Kidney glomerular epithelial cell (primary cell): Measurements from ENCODE around the gene IGFBPL1.
A peak's percentile ranks its signal among the peaks of the same experiment; 100 is the strongest.

Source experiments
- DNase-seq: peaks from one replicate; lab custom pipeline; 2025; lab: John Stamatoyannopoulos, UW

IGFBPL1 gene

DNA sequence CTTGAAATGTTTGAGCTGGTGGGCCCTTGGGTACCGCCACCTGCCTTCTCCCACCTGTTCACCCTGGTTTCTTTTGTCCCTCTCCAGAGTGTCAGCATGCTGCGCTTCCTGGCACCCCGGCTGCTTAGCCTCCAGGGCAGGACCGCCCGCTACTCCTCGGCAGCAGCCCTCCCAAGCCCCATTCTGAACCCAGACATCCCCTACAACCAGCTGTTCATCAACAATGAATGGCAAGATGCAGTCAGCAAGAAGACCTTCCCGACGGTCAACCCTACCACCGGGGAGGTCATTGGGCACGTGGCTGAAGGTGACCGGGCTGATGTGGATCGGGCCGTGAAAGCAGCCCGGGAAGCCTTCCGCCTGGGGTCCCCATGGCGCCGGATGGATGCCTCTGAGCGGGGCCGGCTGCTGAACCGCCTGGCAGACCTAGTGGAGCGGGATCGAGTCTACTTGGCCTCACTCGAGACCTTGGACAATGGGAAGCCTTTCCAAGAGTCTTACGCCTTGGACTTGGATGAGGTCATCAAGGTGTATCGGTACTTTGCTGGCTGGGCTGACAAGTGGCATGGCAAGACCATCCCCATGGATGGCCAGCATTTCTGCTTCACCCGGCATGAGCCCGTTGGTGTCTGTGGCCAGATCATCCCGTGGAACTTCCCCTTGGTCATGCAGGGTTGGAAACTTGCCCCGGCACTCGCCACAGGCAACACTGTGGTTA lies 28.4 kb downstream of the IGFBPL1 start:
- DNase-seq, result no peak

DNA sequence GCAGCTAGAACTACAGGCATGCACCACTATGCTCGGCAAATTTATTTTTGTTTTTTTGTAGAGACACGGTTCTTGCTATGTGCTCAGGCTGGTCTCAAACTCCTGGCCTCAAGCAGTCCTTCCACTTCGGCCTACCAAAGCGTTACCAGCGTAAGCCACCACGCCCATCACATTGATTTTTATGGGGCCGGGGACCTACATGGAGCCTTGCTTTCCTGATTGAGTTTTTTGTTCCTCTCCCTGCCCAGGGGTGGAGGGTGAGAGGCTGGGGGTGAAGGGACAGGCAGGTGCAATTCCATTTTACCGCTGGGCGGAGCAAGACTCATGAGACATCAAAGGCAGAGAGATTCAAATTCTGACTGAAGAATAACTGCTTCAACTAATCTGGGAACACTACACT lies 29.8 kb downstream of the IGFBPL1 start:
- no peak for DNase-seq

DNA sequence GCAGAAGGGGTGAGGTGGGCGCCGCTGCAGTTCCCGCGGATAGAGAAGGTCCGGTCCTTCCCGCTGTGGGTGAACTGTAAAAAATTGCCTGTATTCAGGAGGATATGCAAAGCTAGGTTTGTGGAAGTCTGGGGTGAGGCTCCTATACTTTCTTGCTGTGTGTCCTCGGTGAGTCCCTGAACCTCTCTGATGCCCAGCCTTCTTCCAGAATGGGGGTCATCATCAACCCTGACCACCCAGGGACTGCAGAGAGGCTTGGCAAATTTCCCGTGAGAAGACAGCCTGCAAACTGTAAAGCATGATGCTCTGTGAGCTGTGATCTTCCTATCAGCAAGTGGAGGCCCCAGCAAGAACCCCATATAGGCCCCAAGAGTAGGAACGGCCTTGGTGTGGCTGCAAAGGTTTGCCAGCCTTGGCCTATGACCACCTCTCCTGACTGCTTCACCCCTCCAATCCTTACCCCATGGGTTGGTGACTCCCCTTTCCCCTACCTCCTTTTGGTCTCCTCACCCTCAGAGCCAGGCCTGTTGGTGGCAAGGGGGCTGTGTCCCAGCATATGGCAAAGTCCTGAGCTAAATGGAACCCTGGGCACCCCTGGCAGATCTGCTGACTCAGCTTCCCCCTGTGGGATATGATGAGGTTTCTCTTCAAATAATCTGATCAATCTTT lies 31.0 kb downstream of the IGFBPL1 start:
- no peak for DNase-seq

DNA sequence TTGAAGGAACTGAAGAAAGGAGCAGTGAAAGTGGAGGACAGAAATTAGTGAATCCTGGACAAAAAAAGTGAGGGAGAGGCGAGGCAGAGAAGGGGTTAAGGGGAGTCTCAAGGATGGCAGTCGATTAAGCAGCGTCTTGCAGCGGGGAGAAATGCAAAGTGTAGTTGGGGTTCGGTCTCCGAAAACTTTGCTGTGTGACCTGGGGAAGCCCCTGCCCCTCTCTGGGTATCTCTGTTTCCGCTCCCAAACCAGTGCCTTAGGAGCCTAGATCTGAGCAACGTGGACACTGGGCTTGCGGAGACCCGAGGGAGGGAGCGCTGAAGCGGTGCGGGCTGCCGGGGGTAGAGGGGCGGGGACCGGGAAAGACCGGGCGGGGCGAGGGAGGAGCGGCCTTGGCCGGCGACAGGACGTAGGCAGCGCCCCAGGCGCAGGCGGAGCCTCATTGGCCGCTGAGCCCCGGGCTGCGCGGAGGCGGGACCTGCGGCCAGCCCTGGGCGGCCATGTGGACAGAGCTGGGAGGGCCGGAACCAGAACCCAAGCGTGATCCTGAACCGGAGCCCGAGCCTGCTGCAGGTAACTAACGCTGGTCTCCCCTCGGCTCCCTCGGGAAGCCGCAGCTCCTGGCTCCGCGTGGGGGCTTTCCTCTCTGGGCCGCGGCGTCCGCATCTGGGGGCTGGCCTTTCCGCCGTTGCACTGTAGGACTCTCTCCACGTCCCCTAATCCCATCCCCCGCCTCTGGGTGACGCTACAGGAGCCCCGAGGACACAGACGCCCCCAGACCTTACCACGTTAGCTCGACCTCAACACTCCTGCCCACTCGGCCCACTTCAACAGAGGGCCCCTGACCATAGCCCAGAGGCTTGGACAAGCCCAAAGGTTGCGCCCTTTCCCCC lies 31.8 kb downstream of the IGFBPL1 start, which contains the start of gene ALDH1B1:
ALDH1B1 (plus strand) TSS at position 468 of the 893 bp plus-strand sequence. CDS start 3,047 bp downstream, outside the sequence.
- DNase-seq, result peak; percentile 91

DNA sequence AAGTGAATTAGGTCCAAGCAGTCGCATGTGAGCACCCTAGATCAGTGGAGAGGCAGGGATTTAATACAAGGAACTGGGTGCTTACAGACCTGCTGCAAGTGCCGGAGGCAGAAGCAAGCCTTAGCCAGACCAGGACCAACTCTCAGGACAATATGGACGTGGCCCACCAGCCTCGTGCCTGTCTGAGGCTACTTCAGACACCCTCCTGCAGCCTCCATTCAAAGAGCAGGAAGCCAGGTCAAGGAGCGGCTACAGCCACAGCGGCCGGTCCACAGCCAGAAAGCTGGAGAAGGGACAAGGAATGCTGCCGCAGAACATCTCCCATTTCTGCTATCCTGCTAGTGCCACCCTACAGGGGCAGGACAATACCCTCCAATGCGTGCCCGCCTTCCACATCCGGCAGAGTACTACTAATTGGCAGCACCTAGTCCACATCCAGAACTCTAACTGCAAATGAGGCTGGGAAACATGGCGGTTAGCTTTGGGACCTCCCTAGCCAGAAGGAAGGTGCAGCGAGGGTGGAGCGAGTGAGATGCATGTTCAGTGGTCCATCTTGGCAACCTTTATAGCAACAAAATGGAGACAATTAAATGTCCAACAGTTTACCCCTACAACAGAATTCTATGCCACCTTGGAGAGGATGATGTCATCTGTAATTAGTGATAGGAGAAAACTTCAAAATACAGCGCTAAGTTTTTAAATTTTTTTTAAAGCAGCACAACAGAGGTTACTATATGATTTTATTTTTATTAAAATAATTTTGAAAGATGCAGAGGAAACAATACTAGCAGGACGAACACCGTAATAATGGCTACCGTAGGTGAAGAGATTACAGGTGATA lies 32.8 kb downstream of the IGFBPL1 start:
- DNase-seq, result no peak

DNA sequence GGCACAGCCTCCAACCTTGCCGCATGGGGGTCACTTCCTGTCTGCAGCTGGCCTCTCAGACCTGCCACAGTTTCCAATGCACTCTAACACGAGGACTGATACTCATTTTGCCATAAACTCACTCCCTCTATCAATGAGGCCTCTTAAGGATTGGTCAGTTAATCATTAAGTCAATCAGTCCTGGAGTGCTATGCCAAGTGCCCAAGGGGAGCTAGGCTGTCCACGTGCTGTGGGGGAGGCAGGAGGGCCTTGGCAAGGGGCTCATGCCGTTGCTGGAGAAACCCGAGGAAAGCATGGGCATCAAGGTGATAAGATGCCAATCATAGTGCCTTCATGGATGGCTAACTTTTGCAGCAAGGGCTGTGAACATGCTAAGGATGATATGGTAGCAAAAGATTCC lies 33.4 kb downstream of the IGFBPL1 start:
- DNase-seq, result peak; percentile 15

DNA sequence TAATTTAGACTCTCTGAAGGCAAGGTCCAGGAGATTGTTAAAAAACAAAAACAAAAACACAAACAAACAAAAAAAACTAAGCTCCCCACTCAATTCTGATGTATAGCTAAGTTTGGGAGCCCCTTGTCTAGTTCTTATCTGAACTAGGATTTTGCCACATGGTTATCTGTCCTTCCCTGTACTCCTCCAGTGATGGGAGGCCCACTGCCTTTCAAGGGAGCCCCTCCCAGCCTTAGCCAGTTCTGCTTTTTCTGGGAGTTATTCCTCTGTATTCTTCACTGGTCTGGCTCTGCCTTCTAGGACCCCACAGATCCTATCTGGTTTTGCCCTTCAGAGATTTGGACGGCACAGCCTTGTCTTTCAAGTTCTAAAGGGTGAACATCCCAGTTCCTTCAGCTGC lies 33.8 kb downstream of the IGFBPL1 start:
- no peak for DNase-seq

DNA sequence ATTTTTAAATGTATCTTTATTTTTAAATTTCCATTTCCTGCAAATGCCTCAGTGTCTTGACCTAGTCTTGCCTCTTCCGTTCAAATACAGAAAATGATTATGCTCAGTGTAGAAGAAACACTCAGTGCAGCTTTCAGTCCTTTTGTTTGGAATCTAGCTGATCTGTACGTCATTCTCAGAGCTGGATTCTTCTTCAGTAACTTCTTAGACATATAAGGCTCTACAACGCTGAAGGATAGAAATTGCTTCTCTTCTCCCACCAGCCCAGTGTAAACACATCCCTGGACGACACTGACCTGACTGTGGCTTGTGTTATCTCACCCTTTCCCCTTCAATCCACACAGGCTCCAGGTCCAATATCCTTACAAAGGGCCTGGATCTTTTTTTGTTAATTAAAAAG lies 34.9 kb downstream of the IGFBPL1 start:
- peak; percentile 12 for DNase-seq

DNA sequence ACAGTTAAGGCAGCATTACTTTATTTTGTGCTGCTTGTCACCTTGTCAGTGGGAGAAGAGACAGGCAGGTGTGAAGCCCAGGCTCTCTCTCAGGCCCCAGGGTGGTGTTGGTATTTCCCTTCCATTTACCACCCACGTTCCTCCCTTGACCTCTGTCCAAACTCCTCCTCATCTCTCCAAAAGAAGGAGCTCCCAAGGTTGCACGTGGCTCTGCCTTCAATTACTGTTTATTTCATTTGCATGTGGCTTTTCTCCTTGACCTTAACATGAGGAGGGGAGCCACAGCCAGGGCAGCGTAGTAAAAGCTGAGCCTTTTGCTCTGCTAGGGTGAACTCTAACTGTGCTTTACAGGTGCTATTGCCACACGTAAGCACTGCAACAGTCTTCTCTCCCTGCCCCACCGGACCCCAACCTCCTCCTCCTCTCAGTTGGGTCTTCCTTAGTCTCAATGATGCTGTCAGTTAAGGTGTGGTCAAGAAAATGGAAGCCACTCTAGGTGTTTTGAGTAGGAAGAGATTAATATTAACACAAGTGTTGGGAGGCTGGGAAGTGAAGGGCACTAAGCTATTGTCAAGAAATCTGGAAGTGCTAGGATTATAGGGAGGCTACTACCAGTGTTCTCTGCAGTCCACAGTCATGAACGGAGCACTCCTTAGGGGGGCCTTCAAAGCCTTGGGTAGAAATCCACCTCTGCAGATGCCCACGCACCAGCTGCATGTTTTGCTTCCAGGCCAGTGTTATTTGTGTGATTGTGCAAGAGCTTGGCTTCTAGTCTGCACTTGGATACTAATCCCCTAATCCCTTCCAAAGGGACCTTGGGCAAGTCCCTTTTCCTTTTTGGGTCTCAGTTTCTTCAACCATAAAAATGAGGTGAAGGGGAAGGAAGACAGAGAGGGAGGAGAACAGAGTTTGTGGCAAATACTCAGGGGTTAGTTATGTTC lies 35.7 kb downstream of the IGFBPL1 start:
- no peak for DNase-seq

DNA sequence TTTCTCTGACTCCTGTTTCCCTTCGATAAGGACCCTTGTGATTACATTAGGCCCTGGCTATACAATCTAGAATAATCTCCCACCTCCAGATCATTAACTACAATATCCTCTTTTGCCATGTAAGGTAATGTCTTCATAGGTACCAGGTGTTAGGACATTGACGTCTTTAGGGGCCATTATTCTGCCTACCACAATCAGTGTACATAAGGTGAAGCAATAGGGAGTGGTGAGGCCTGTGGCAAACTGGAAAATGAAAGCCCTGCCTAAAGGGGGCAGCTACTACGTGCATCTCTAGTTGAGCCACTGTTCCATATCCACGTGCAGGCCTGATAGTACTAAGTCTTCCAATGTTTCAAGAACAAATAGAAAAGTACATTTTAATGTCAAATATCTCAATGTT lies 36.5 kb downstream of the IGFBPL1 start:
- DNase-seq, result no peak

DNA sequence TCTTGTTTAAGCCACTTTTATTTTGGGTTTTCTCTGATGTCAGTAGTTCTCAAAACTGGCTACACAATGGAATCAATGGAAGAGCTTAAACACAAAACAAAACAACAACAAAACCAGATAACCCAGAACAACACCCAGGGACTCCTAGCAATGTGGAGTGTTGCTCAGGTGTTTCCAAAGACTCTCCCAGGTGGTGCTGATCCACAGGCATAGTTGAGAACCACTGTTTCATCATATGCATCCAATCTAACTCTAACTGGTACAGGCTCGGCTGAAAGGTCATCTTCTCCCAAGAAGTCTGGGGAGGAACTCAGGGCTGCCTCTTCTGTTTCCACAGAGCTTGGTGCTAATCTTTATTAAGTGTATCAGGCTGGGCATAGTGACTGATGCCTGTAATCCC lies 37.2 kb downstream of the IGFBPL1 start:
- no peak for DNase-seq

DNA sequence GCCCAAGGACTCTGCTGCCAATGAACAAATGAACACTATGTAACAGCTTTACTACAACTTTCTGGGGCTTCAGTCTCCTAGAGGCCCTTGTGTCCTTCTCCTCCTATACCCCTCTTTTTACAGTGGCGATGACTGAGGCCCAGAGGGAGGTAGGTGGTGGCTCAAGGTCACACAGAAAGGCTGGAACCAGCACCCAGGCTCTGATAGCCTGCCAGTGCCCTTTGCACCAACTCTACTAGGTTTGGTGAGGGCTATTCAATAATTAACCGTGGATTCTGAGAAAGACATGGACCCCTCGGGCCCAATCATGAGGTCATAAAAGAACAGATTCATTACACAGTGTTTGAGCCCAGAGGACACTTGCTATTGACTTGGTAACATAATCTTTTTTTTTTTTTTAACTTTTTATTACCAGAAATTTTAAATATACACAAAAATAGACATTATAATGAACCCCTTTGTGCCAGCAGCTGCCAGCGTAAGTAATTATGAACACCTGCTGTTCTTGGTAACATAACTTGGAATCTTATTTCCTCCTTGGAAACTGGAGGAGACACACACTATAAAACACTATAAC lies 37.8 kb downstream of the IGFBPL1 start:
- no peak for DNase-seq

DNA sequence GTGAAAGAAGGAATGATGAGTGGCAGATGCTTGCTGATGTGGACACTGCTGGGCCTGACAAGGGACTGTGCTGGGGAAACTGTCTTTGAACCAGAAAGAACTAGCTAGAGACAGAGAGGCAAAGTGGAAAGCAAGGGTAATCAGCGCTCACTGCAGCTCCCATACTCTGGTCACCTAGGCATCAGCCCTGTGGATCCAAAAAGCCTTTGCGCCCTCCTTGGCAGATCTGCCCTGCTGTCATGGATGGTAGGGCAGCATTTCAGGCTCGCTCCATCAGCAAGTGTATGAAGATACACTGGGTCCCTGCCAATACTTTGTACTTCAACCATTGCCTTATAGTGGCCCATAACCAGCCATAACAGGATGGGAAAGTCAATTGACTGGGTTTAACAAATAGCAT lies 38.4 kb downstream of the IGFBPL1 start:
- DNase-seq, result no peak

DNA sequence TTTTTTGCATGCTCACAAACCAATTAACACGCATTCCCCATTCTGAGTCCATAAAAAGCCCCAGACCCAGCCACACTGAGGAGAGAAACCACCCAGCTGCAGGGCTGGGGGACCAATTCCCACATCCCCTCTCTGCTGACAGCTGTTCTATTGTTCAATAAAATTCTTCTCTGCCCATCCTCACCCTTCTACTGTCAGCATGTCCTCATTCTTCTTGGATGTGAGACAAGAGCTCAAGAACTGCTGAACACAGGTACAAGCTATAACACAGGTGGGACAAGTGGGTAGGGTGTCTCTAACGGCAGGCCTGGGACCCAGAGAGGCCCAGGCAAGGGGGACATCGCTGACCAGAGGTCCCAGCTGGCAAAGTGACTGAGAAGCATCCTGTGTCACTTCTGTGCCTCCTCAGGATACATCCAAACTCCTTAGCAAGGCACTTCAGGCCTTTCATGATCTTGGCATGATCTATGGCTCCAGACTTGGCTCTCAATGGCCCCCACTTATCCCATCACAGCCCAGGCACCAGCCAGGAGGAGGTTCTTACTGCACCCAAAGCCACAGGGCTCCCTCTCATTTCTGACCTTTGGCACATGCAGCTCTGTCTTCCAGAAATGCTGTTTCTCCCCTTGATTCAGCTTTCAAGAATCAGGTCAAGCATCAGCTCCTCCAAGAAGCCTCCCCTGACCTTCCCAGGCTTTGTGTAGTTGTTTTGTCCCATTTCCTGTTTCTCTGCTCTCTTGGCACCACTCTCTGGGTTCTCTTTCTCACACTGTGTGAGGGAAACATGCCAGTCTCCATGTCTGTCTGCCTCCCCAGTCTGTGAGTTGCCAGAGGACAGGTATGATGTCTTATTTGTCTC lies 39.0 kb downstream of the IGFBPL1 start:
- DNase-seq, result no peak

DNA sequence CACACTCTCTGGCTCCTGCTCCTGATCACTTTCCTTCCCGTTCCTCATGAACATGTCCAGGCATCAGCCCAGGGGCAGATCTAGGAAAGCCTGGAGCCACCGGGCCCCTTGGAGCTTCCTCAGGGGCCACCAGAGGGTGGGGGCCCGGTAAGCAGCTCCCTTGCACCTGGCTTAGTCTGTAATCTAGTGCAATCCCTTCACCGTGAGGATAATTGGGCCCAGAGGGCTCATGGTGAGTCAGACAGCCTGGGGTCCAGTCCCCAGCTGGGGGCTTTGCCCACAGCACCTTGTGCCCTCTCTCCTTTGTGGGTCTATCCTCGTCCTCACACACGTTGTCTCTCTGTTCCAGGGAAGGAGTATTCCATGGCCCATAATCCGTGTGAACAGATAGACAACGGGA lies 42.1 kb downstream of the IGFBPL1 start:
- DNase-seq, result no peak

DNA sequence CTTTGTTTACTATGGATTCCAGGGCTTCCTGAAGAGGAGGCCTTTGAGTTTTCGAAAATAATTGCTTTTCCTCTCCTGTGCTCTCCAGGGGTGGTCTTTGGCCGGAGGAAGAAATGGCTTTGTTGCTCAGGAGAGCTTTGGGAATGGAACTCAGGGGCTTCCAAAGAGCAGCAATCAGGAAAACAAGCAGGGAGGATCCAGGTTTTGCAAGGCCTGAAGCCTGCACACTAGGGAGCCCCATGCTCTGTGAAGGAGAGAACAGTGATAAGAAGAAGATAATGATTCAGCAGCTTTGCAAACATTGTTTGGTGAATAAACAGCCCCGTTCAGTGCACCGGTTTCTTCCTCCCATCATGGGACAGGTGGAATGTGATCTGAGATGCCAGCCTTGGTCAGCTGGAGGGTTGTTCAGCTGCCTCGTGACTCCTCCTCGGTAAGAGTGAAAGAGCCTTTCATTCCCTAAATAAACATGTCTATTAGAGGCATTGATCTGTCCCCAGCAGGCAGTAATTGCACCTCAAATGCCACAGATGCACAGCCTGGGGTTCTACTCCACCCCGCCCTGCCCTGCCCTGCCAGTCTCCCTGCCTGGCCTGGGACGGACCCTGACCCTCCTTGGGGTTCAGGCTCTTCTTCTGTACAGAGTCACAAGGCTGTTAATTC lies 43.3 kb downstream of the IGFBPL1 start:
- DNase-seq, result peak; percentile 85

DNA sequence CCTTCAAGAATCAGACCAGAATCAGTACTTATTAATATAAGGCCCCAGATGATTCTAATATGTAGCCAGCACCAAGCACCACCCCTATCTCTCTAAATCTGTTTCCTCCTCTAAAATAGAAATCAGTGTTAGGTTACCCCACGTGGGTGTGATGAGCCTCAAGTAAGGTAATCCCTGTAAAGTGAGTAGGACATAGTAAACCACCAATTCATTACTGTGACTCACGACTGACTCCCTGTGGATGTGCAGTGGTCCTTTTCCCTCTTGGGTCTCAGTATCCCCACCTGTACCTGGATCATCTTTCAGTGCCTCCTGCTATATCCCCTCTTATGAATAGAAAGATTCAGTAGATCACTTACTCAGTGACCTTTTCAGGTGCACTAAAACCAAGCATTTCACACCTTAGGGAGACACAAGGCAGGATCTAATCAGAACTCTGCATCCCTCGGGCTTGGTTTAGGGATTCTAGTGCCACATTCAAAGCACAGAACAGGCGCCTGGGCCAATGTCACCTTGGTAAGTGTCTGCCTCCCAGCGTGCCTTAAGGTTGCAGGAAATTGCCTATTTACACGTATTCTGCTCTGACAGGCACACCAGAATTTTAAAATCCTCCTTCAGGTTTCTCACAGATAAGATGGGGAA lies 43.9 kb downstream of the IGFBPL1 start:
- peak; percentile 23 for DNase-seq
